HL-60 (cell line): ENCODE measurements around the gene HNRNPH2.

Experiments used
- DNase-seq, 2 experiments: peaks; one replicate each; pipeline ENCODE4 v3.0.0-alpha.2; 2010 to 2020; ENCODE audit warnings: low read depth in 1 of 2, low spot score in 1 of 2
- H3K27ac ChIP-seq: fragments of 250-450 bp; sonication (Bioruptor Pico); replicated peaks from 2 replicates; pipeline ENCODE4 v1.5.1; 2020; ENCODE audit warnings: mild to moderate bottlenecking, moderate library complexity
- H3K27me3 ChIP-seq: fragments of 250-450 bp; sonication (Bioruptor Pico); 2 replicates; pipeline ENCODE4 v1.5.1; 2021; ENCODE audit warnings: mild to moderate bottlenecking, moderate library complexity; ENCODE audit not compliant: insufficient read depth, poor library complexity, severe bottlenecking
- H3K4me3 ChIP-seq: replicated peaks from 2 replicates; pipeline ENCODE4 v1.5.1; 2011; ENCODE audit warnings: mild to moderate bottlenecking, control low read depth, low read length; ENCODE audit not compliant: insufficient read depth
- CTCF ChIP-seq: IDR thresholded peaks from one replicate; pipeline ENCODE4 v1.5.1; 2011; ENCODE audit warnings: low read length, control low read depth, inconsistent platforms; ENCODE audit not compliant: insufficient read depth
- GABPA ChIP-seq: IDR thresholded peaks from 2 replicates; pipeline ENCODE4 v1.6.1; 2012; ENCODE audit warnings: low read depth
- POLR2AphosphoS5 ChIP-seq: IDR thresholded peaks from 2 replicates; pipeline ENCODE4 v1.6.1; 2012; ENCODE audit warnings: low read depth
- REST ChIP-seq: IDR thresholded peaks from 2 replicates; pipeline ENCODE4 v1.6.1; 2012; ENCODE audit warnings: low read depth; ENCODE audit not compliant: insufficient replicate concordance
- SPI1 ChIP-seq: IDR thresholded peaks from 2 replicates; pipeline ENCODE4 v1.6.1; 2012; ENCODE audit warnings: low read depth, mild to moderate bottlenecking, borderline replicate concordance

Gene HNRNPH2

GRCh38 chrX:101417981-101418841, 10.2 kb downstream of the HNRNPH2 start:
- Histone ChIP-seq H3K27ac (peak overlapping the region; percentile 53), H3K27me3 (peaks cover 3% of the 10 kb centered on the region), H3K4me3 (peak overlapping the region; percentile 35)
- TF ChIP-seq POLR2AphosphoS5, result no peak; the same call in 1 of the 2 replicates
- peak; percentile 68 for TF ChIP-seq SPI1
- peak in 1 of 2 experiments; percentile 48 for DNase-seq

GRCh38 chrX:101419489-101419888, 11.5 kb downstream of the HNRNPH2 start:
- TF ChIP-seq GABPA, result no peak
- no peak for TF ChIP-seq REST
- TF ChIP-seq POLR2AphosphoS5, result no peak
- no peak for TF ChIP-seq SPI1
- no peak for TF ChIP-seq CTCF
- DNase-seq, result no peak
- Histone ChIP-seq H3K4me3 (no peak overlapping the region), H3K27ac (no peak overlapping the region), H3K27me3 (peaks cover 3% of the 10 kb centered on the region)

GRCh38 chrX:101427954-101428353, 19.9 kb downstream of the HNRNPH2 start:
- H3K27me3 ChIP-seq, result no peaks in the 10 kb centered on the region
- no peak for DNase-seq
- H3K4me3 ChIP-seq, result no peak overlapping the region
- no peak overlapping the region for H3K27ac ChIP-seq
- no peak for TF ChIP-seq CTCF
- no peak for TF ChIP-seq REST
- TF ChIP-seq GABPA, result no peak
- no peak for TF ChIP-seq SPI1
- no peak for TF ChIP-seq POLR2AphosphoS5

- Histone ChIP-seq H3K27me3 (no peaks in the 10 kb centered on the region), H3K4me3 (no peak overlapping the region), H3K27ac (no peak overlapping the region)
- no peak for DNase-seq
- TF ChIP-seq POLR2AphosphoS5 (no peak), GABPA (no peak), REST (no peak), SPI1 (no peak), CTCF (no peak)
Measured at GRCh38 chrX:101429934-101430333, 21.9 kb downstream of the HNRNPH2 start.
